NCI-H345 (cell line): ENCODE data around the gene TBC1D22B.
"Not testable (repeated sequence)": the region's sequence is repeated elsewhere in the genome, so short reads cannot be mapped to it uniquely, and the experiment has no call there.

Experiments
- DNase-seq: peaks from one replicate; lab custom pipeline; 2025; lab: John Stamatoyannopoulos, UW

TBC1D22B gene

GRCh38 chr6:37265860-37266259 lies 8.3 kb downstream of the TBC1D22B start:
- DNase-seq, result no peak

GRCh38 chr6:37269105-37269504 lies 11.5 kb downstream of the TBC1D22B start:
- DNase-seq, result no peak

GRCh38 chr6:37272834-37273566 lies 15.4 kb downstream of the TBC1D22B start:
- no peak for DNase-seq

GRCh38 chr6:37273690-37274089 lies 16.1 kb downstream of the TBC1D22B start:
- DNase-seq, result no peak

GRCh38 chr6:37275350-37275749 lies 17.8 kb downstream of the TBC1D22B start:
- DNase-seq, result no peak

GRCh38 chr6:37277001-37277409 lies 19.4 kb downstream of the TBC1D22B start:
- DNase-seq, result no peak

- DNase-seq, result no peak
These were observed 22.0 kb downstream of the TBC1D22B start for GRCh38 chr6:37279366-37280134.

GRCh38 chr6:37280162-37280887 lies 22.8 kb downstream of the TBC1D22B start:
- DNase-seq, result no peak

GRCh38 chr6:37282371-37282770 lies 24.8 kb downstream of the TBC1D22B start:
- no peak for DNase-seq

- DNase-seq, result no peak
These were observed 25.7 kb downstream of the TBC1D22B start for GRCh38 chr6:37283268-37283667.

GRCh38 chr6:37283671-37284151 lies 26.1 kb downstream of the TBC1D22B start:
- DNase-seq, result no peak

- no peak for DNase-seq
These were observed 27.2 kb downstream of the TBC1D22B start for GRCh38 chr6:37284781-37285180.

- DNase-seq, result no peak
These were observed 28.3 kb downstream of the TBC1D22B start for GRCh38 chr6:37285861-37286311.

- DNase-seq, result no peak
These were observed 30.1 kb downstream of the TBC1D22B start for GRCh38 chr6:37287519-37288157.

- no peak for DNase-seq
These were observed 30.7 kb downstream of the TBC1D22B start for GRCh38 chr6:37288247-37288646.

- no peak for DNase-seq
These were observed 32.4 kb downstream of the TBC1D22B start for GRCh38 chr6:37289931-37290330.

- no peak for DNase-seq
These were observed 35.9 kb downstream of the TBC1D22B start for GRCh38 chr6:37293426-37293825.

GRCh38 chr6:37297637-37298036 lies 40.1 kb downstream of the TBC1D22B start:
- not testable (repeated sequence) for DNase-seq

GRCh38 chr6:37298958-37299357 lies 41.4 kb downstream of the TBC1D22B start:
- no peak for DNase-seq

GRCh38 chr6:37299990-37300389 lies 42.4 kb downstream of the TBC1D22B start:
- DNase-seq, result no peak

- no peak for DNase-seq
These were observed 44.6 kb downstream of the TBC1D22B start for GRCh38 chr6:37302086-37302686.
